Panc1 (cell line): ENCODE measurements around the gene KAT8. TPM values are rescaled to one million over a fixed set of nuclear protein-coding genes. Genes with fewer than 3 reads are reported as not detected.
"Not testable (repeated sequence)": the region's sequence is repeated elsewhere in the genome, so short reads cannot be mapped to it uniquely, and the experiment has no call there.

ENCODE experiments used
- ATAC-seq: fragments of 200-7000 bp; cut with Tn5 transposase; 2 replicates; pipeline ENCODE4 v1.9.1; 2020; ENCODE audit warnings: mild to moderate bottlenecking, moderate library complexity
- BruUV-seq: library from RNA; stranded (reverse); fragments of 400-500 nt; replicated peaks from 2 replicates; lab custom pipeline; 2021; lab: Mats Ljungman, UMichigan
- CTCF ChIA-PET: fragments of 300-600 bp; sonication (Branson Sonifier 250); formaldehyde crosslinking; loops from one replicate; lab custom pipeline; 2022; ENCODE audit warnings: antibody characterized with exemption; lab: Charles Lee
- POLR2A ChIA-PET: fragments of 300-600 bp; sonication (Branson Sonifier 250); formaldehyde crosslinking; loops from one replicate; lab custom pipeline; 2022; ENCODE audit warnings: antibody characterized with exemption; lab: Charles Lee
- DNase-seq: peaks from one replicate; pipeline ENCODE4 v3.0.0-alpha.2; 2010; ENCODE audit warnings: low read depth, low spot score
- H3K27ac ChIP-seq: 2 replicates; pipeline ENCODE4 v1.5.1; 2011; ENCODE audit warnings: mild to moderate bottlenecking, low read length, inconsistent platforms
- H3K27me3 ChIP-seq: fragments of 200-500 bp; sonication (Bioruptor generic); 2 replicates; pipeline ENCODE4 v1.6.0; 2014; ENCODE audit warnings: low read length, inconsistent platforms; ENCODE audit not compliant: control insufficient read depth, insufficient read depth
- H3K36me3 ChIP-seq: fragments of 200-500 bp; sonication (Bioruptor generic); 2 replicates; pipeline ENCODE4 v1.5.1; 2014; ENCODE audit warnings: inconsistent platforms, mild to moderate bottlenecking, low read length, moderate library complexity; ENCODE audit not compliant: control insufficient read depth, insufficient read depth
- H3K4me1 ChIP-seq: 2 replicates; pipeline ENCODE4 v1.5.1; 2011; ENCODE audit warnings: inconsistent platforms, mild to moderate bottlenecking, low read length, moderate library complexity; ENCODE audit not compliant: control insufficient read depth, insufficient read depth
- H3K4me3 ChIP-seq, 2 experiments: 2 replicates each; pipeline ENCODE4 v1.5.1; 2011 to 2012; ENCODE audit warnings: low read depth in 2 of 2, low read length in 2 of 2, mild to moderate bottlenecking in 2 of 2, inconsistent platforms in 1 of 2, moderate library complexity in 1 of 2
- H3K9me3 ChIP-seq: fragments of 200-500 bp; sonication (Bioruptor generic); 2 replicates; pipeline ENCODE4 v1.5.1; 2014; ENCODE audit warnings: low read depth, mild to moderate bottlenecking, inconsistent platforms, low read length, moderate library complexity; ENCODE audit not compliant: control insufficient read depth, insufficient read depth
- CTCF ChIP-seq: fragments of 450-650 bp; IDR thresholded peaks from 2 replicates; pipeline ENCODE4 v1.5.1; 2017; ENCODE audit warnings: mild to moderate bottlenecking
- POLR2AphosphoS5 ChIP-seq: IDR thresholded peaks from 2 replicates; pipeline ENCODE4 v1.6.1; 2012; ENCODE audit warnings: mild to moderate bottlenecking, low read depth, low read length, moderate library complexity
- SIN3A ChIP-seq: IDR thresholded peaks from 2 replicates; pipeline ENCODE4 v1.6.1; 2012; ENCODE audit warnings: low read depth, mild to moderate bottlenecking, low read length, moderate library complexity, borderline replicate concordance; ENCODE audit not compliant: insufficient read depth
- TCF7L2 ChIP-seq: IDR thresholded peaks from 2 replicates; pipeline ENCODE4 v1.6.1; 2011; ENCODE audit warnings: mild to moderate bottlenecking, low read depth, low read length, inconsistent platforms
- in situ Hi-C: cut with HindIII; loops from 2 replicates; pipeline ENCODE4 v1.10.0; 2016; ENCODE audit warnings: low sequenced_read_pairs, low pct_unique_long_range_greater_than_20kb
- intact Hi-C: fragments of 100-400 bp; cut with micrococcal nuclease; formaldehyde crosslinking; loops from one replicate; pipeline ENCODE4 v1.10.0; 2022; ENCODE audit not compliant: unreplicated experiment
- total RNA-seq: library from RNA; stranded (reverse); gene quantifications from one replicate; pipeline ENCODE4 v1.2.1, GENCODE V29; 2021; ENCODE audit not compliant: unreplicated experiment
- TF ChIP-seq, protein P1 (sequence below), 2 experiments: IDR thresholded peaks; 2 replicates each; pipeline ENCODE4 v1.6.1; 2011 to 2012; ENCODE audit warnings: low read depth in 2 of 2, control low read depth in 1 of 2, low read length in 1 of 2, mild to moderate bottlenecking in 1 of 2, moderate library complexity in 1 of 2; ENCODE audit not compliant: insufficient read depth in 1 of 2

KAT8 gene
- total RNA-seq, 1 experiment from 2014 or later = 48.3 TPM

DNA sequence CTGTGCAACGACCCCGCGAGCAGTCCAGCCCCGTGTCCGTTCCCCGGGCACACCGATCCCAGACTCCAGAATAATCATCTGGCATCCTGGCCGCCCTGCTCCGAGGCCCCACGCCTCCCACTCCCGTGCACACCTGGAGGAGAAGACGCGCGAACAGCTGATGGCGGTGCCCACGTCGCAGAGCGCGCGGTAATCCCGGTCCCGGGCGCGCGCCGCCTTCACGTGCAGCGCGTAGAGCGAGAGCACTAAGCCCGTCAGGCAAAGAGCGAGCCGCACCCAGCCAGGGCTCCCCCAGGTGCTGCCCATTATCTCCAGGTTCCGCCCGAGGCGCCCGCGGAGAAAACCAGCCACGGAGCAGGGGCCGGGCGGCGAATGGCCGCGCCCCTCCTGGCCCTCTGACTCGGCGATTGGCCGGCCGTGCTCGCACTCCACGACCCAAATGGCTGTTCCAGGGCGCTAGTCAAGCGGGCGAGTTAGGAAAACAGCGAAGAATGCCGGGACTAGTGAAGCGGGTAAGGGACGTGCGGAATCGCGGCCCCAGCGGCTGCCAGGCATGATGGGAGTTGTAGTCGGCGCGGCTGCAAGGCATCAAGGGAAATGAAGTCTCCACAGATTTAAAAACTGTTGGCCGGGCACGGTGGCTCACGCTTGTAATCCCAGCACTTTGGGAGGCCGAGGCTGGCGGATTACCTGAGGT lies 22.9 kb upstream of the KAT8 start, which contains the start of gene VKORC1:
Gene VKORC1, minus strand, starts transcription at position 374 of the 697 bp plus-strand sequence. Its CDS starts 68 bp downstream, at position 306.
- peak within 1 kb of the TSS; percentile 87 for H3K27ac ChIP-seq
- H3K27me3 ChIP-seq = no peaks in the 10 kb centered on the region
- H3K4me1 ChIP-seq = peaks cover 7% of the 10 kb centered on the region; the same call in 1 of the 2 replicates
- TF ChIP-seq POLR2AphosphoS5 (peak; percentile 31; the same call in 1 of the 2 replicates), TCF7L2 (0 out of 2 replicates have a peak, but pooled peaks have one; percentile 28), SIN3A (no peak)
- TF ChIP-seq, protein P1, sequence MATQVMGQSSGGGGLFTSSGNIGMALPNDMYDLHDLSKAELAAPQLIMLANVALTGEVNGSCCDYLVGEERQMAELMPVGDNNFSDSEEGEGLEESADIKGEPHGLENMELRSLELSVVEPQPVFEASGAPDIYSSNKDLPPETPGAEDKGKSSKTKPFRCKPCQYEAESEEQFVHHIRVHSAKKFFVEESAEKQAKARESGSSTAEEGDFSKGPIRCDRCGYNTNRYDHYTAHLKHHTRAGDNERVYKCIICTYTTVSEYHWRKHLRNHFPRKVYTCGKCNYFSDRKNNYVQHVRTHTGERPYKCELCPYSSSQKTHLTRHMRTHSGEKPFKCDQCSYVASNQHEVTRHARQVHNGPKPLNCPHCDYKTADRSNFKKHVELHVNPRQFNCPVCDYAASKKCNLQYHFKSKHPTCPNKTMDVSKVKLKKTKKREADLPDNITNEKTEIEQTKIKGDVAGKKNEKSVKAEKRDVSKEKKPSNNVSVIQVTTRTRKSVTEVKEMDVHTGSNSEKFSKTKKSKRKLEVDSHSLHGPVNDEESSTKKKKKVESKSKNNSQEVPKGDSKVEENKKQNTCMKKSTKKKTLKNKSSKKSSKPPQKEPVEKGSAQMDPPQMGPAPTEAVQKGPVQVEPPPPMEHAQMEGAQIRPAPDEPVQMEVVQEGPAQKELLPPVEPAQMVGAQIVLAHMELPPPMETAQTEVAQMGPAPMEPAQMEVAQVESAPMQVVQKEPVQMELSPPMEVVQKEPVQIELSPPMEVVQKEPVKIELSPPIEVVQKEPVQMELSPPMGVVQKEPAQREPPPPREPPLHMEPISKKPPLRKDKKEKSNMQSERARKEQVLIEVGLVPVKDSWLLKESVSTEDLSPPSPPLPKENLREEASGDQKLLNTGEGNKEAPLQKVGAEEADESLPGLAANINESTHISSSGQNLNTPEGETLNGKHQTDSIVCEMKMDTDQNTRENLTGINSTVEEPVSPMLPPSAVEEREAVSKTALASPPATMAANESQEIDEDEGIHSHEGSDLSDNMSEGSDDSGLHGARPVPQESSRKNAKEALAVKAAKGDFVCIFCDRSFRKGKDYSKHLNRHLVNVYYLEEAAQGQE (IDR thresholded peaks at IDR 0.05; ENCODE audit: insufficient read depth in 1 of 2, low read depth in 2 of 2, low read length in 1 of 2) = no peak
- CTCF ChIA-PET = no interaction called here
- intact Hi-C loops = loop anchor here (5.0 to 10.0 kb wide), 3 partner anchors 60 to 142 kb away; partner anchors contain the start of genes HSD3B7 and STX4
- no peaks in the 10 kb centered on the region; the same call in 1 of the 2 replicates for H3K36me3 ChIP-seq
- no TSS peak for BruUV-seq
- in situ Hi-C loops = no loop called here
- H3K9me3 ChIP-seq = no peaks in the 10 kb centered on the region
- H3K4me3 ChIP-seq = peak within 1 kb of the TSS; percentile 92 to 97
- DNase-seq = peak; percentile 89
- ATAC-seq = peak; percentile 98
- POLR2A ChIA-PET = no interaction called here

DNA sequence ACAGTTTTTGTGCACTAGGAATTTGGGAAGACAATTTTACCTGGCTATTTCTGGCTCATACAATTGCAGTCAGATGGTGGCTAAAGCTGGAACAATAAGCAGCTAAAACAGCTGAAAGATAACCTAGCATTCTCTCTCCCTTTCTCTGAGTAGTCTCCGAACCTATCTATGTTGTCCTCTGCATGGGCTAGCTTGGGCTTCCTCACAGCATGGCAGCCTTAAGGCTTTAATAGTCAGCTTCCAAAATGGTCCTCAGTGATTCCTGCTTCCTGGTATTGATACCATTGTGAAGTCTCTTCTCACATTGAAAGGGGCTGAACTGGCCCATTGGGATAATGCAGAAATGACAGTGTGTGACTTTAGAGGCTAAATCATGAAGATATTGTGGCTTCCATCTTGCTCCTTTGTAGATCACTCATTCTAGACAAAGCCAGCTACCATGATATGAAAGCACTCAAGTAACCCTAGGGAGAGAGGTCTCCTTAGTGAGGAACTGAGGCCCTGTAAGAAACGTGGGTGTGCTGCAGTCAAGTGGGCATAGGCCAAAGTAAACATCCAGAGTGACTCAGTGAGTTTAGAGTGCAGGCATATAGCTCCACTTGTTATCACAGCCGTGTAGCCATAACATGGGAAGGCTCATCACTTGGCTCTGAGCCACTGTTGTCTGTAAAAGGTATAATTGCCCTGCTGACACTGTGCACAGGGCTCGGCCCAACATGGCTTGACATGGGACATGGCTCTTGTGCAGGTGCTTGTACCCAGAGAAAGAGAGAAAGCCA lies 17.4 kb upstream of the KAT8 start:
- peaks cover 3% of the 10 kb centered on the region; the same call in 1 of the 2 replicates for H3K4me1 ChIP-seq
- DNase-seq (no peak), ATAC-seq (no peak)
- BruUV-seq = no TSS peak
- ChIA-PET CTCF (interaction anchor here (1.0 kb wide), 1 partner anchor 233 kb away, joined by 3 read pairs; no protein-coding TSS in a partner anchor), POLR2A (interaction anchor here (1.0 kb wide), 1 partner anchor 17 kb away, joined by 10 read pairs; the partner anchor contains the start of gene KAT8)
- no peak overlapping the region for H3K4me3 ChIP-seq
- H3K27ac ChIP-seq = no peak overlapping the region
- in situ Hi-C loops (no loop called here), intact Hi-C loops (loop anchor here (5.0 to 10.0 kb wide), 3 partner anchors 65 to 148 kb away; partner anchors contain the start of genes HSD3B7 and STX4)
- no peaks in the 10 kb centered on the region for H3K27me3 ChIP-seq
- H3K9me3 ChIP-seq = no peaks in the 10 kb centered on the region
- TF ChIP-seq CTCF (no peak), POLR2AphosphoS5 (no peak), SIN3A (no peak), TCF7L2 (no peak)
- TF ChIP-seq, protein P1 (IDR thresholded peaks at IDR 0.05; ENCODE audit: insufficient read depth in 1 of 2, low read depth in 2 of 2, low read length in 1 of 2) = no peak
- no peaks in the 10 kb centered on the region for H3K36me3 ChIP-seq

- CTCF ChIA-PET = interaction anchor here (0.6 to 1.0 kb wide), 2 partner anchors 106 to 232 kb away, joined by 3 to 4 read pairs; no protein-coding TSS in a partner anchor
- in situ Hi-C loops, intact Hi-C loops: not testable (repeated sequence)
These were observed 16.4 kb upstream of the KAT8 start for GRCh38 chr16:31100876-31101641.

More at GRCh38 chr16:31100876-31101641, 16.4 kb upstream of the KAT8 start:
- H3K9me3 ChIP-seq, H3K4me1 ChIP-seq, DNase-seq, H3K27me3 ChIP-seq, H3K27ac ChIP-seq, H3K36me3 ChIP-seq, BruUV-seq, H3K4me3 ChIP-seq, ATAC-seq: not testable (repeated sequence)
- POLR2A ChIA-PET = interaction anchor here (0.7 to 1.0 kb wide), 2 partner anchors 16 to 683 kb away, joined by 10 to 11 read pairs; partner anchors contain the start of gene KAT8
